HG03066 (cell line): ENCODE measurements around the gene TFDP2.
"Not testable (repeated sequence)": the region's sequence is repeated elsewhere in the genome, so short reads cannot be mapped to it uniquely, and the experiment has no call there.

Experiments
- ATAC-seq: cut with Tn5 transposase; IDR thresholded peaks from one replicate; pipeline ENCODE4 v1.9.1; 2021; ENCODE audit warnings: low read depth; ENCODE audit not compliant: unreplicated experiment

Gene TFDP2

DNA sequence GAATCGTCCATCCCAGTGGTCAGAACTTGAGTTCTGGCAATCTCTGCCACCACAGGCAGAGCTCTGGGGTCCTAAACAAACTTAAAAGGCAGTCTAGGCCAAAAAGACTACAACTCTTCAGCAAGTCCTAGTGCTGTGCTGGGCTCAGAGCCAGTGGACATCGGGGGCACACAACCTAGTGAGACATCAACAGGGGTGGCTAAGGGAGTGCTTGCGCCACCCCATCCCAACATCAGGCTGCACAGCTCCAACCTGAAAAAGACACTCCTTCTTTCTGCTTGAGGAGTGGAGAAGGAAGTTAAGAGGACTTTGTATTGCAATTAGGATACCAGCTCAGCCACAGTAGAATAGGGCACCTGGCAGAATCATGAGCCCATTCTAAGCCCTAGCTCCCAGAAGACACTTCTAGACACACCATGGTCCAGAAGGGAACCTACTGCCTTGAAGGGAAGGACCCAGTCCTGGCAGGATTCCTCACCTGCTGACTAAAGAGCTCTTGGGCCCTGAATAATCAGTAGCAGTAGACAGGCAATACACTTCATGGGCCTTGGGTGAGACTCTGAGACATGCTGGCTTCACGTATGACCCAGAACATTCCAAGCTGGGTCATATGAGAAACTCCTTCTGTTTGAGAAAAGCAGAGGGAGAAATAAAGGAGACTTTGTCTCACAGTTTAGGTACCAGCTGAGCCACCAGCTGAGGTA, 72.0 kb downstream of the TFDP2 start:
- no peak for ATAC-seq

GRCh38 chr3:142075656-142076055, 73.7 kb downstream of the TFDP2 start:
- not testable (repeated sequence) for ATAC-seq

GRCh38 chr3:142072816-142073215, 76.5 kb downstream of the TFDP2 start:
- no peak for ATAC-seq

DNA sequence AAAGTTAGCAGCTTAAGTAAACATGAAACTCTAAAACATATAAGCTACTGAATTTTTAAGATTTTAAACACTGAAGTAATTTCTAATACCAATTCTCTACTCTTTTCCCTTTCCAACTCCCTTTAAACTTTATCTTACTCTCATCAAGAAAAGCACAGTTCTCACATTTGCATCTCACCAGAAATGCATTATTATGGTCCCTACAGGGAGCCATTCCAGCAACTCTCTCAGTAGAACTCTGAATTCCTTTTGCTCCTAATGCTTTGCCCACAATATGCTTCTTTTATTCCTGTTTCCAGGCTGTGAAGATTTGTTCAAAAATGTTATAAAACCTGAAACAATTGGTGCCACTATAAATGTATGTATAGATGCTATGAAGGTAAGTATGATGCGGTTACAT, 83.4 kb downstream of the TFDP2 start:
- no peak for ATAC-seq

GRCh38 chr3:142065344-142065743, 84.0 kb downstream of the TFDP2 start:
- no peak for ATAC-seq

DNA sequence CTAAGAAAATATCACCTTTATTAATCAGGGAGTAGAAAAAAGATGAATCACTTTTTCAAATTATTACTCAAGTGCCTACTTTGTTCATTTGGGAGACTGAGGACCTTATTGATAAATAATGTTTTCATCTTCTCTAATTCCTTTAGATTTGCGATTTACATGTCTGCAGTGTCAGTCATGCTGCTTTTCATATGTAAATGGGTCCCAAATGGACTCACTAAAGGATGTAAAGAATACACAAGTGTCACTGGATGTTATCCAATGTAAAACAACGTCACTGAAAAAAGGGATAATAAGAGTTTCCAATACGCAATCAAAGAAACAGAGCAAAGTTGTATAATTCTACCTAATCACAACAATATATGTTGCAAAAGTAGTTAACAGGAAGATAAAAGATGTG, 84.9 kb downstream of the TFDP2 start:
- ATAC-seq: no peak

DNA sequence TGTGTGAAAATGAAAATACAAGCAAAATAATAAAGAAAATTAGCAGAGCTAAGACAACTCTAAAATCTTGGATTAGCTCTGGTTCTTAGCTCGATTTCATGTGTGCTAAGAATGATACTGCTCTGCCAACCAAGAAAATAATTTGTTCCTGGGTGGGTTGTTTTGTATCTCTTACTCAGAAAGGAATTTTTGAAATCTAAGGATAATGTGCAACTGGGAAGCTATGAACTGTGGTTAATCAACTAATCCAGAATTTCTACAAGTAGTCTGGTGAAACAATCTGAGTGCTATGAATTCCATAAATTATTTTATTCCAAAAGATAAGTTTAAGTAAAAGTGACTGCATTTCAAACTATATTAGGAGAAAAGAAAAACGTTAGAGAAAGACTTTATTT, 92.0 kb downstream of the TFDP2 start:
- no peak for ATAC-seq

GRCh38 chr3:142056656-142057330, 92.6 kb downstream of the TFDP2 start:
- no peak for ATAC-seq

DNA sequence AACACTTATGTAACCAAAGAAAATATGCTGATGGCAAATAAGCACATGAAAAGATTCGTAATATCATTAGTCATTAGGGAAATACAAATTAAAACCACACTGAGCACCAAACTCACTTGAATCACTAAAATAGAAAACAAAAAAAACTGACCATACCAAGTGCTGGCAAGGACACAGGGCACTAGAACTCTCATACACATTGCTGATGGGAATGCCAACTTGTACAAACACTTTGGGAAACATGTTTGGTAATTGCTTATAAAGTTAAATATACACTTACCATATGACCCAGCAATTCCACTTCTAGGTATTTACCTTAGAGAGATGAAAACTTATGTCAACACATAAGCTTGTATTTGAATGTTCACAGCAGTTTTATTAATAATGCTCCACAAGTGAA, 95.5 kb downstream of the TFDP2 start:
- no peak for ATAC-seq

DNA sequence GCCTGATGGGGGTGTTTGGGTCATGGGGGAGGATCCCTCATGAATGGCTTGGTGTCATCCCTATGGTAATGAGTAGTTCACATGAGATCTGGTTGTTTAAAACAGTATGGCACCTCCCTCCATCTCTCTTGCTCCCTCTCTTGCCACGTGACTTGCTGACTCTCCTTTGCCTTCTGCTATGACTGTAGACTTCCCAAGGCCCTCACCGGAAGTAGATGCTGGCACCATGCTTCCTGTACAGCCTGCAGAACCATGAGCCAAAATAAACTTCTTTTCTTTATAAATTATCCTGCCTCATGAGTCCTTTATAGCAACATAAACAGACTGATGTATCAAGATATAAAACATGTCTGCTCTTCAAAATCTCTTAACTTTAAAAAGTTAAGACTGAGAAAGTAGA, 96.1 kb downstream of the TFDP2 start:
- no peak for ATAC-seq

DNA sequence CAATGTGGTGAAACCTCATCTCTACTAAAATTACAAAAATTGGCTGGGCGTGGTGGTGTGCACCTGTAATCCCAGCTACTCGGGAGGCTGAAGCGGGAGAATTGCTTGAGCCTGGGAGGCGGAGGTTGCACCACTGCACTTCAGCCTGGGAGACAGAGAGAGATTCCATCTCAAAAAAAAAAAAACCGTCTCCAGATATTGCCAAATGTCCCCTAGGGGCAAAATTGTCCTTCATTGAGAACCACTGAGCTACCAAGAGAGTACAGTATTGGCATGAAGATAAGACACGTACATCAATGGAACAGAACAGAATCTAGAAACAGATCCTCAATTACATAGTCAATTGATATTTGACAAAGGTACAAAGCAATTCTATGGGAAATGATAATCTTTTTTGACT, 98.0 kb downstream of the TFDP2 start:
- ATAC-seq: no peak

GRCh38 chr3:142047021-142047369, 102.3 kb downstream of the TFDP2 start:
- ATAC-seq: no peak

DNA sequence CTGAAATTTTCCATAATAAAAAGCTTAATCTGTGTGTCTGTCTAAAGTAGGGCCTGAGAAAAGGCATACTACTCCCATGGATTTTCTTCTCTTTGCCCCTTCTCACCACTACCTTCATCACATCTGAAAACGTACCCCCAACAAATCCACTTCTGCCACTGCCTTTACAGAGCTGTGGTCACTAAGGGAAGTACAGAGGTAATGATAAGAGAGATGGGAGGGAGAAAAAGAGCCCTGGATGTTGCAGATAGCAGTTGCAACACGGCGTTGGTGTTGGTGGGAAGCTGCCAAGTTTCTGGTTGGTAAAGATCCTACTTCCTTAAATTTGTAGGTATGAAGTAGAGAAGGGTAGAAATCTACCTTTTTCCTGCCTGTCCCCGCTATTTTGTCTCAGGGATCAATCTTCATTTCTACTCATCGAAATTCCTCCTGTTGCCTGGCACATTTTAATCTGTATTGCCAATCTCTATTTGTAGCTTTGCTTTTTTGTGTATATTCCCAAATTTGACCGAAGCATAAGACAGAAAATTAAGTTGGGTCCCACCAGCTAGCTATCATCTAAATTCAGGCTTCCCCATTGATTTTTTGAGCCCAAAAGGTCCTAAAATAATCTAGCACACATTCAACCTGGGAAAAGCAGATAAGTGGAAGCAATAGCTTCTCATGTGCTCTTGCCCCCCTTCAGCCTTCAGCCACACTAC, 102.9 kb downstream of the TFDP2 start:
- ATAC-seq: no peak

DNA sequence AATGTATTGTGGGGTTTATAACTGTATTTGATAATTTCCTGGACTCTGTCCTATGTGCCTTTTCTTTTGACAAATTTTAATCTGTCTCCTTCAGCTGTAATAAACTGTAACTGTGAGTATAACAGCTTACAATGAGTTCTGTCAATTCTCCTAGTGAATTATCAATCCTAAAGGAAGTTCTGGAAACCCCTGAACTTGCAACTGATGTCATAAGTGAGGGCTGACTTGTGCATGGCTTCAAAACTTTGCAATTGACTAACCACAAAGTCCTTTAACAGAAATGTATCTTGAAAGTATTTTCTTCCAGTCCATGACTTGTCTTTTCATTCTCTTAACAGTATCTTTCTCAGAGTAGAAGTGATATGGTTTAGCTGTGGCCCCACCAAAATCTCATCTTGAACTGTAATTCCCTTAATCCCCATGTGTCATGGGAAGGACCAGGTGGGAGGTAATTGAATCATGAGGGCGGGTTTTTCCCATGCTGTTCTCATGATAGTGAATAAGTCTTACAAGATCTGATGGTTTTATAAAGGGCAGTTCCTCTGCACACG, 108.3 kb downstream of the TFDP2 start:
- no peak for ATAC-seq

GRCh38 chr3:142035308-142035922, 113.9 kb downstream of the TFDP2 start:
- no peak for ATAC-seq

DNA sequence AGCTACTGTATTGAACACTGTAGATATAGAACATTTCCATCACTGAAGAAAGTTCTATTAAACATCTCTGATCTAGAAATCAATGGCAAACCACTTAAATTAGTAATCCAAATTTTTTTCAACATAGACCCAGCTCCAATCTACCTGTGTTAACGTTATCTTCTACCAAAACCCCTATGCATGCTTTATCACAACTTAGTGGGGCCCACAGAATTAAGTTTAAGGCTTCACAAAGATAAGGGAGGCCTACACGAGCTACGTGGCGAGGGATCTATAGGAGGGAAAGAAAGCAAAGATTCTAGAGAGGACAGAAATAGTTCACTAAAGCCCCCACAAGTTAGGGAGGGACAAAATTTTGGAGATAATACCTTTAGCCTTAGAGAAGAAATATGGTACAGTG, 116.1 kb downstream of the TFDP2 start:
- ATAC-seq: no peak

GRCh38 chr3:142031575-142031974, 117.8 kb downstream of the TFDP2 start:
- no peak for ATAC-seq

DNA sequence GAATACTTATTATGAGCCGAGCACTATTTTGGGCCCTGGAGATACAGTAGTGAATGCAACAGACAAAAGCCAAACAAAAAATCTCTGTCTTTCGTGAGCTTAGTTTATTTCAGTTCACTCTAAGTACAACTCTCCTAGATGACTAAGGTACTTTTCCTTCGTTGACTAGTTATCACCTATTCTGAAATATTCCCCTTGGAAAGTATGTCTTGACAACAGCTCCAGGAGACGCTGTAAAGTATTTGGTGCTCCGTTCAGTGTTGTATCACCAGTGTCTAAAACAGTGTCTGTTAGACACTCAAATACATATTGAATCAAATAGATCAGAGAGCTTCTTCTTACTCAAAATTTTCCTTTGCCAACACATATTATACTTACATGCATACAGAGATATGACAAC, 119.6 kb downstream of the TFDP2 start:
- ATAC-seq: no peak

DNA sequence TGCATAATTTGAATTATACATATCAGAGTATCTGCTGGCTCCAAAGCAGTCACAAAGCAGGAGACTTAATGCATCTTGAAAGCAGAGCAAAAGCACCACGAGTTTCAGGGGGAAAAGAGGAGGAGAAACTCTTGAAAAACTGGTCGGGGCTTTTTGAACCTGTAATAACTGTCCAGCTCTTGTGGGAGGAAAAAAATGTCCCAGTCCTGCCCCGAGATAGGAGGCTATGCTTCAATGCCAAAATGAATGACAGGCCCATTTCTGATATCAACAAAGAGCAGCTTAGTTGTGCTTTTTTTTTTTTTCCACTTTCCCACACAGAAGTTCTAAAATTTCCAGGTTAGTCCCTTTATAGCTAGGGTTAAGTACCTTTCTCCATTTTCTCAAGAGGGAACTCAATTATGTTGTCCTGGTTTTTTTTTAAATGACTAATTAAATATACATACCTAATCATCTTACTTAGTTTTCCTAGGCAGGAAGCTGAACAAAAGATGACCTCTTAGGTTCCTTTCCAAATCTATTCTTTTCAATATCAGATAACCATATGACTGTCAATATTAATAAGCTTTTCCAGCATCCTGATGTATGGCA, 120.2 kb downstream of the TFDP2 start:
- ATAC-seq: no peak

DNA sequence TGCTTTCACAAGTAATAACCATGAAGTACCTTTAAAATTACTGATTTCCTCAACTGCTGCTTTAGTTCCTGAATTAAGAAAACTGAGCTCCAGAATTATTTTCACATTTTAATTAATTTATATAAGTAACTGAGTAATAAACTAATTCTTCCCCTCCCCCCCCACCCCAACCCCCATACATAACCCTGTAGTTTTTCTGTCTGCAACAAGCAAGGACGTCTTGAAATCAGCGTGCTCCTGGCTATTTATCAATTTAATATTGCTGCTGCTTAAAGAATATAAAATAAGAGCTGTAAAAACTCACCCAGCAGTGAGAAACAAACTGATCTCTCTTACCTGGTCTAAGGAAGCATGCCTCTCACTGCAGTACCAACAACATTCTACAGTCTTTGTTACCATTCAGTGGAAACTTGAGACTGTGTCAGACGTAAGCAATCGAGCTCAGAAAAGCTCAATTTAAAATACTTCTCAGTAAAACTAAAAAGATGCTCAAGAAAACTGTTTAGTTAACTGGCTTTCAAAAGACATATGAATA, 121.0 kb downstream of the TFDP2 start:
- ATAC-seq: peak; percentile 71

GRCh38 chr3:142027735-142028134, 121.6 kb downstream of the TFDP2 start:
- ATAC-seq: no peak
